NCI-H1694 treated with DMSO at 0.1 percent for 48 hours (cell line): Measurements from ENCODE around the gene DNTT.

ENCODE experiments used
- DNase-seq: peaks from one replicate; lab custom pipeline; 2025; lab: John Stamatoyannopoulos, UW

The DNTT gene

DNA sequence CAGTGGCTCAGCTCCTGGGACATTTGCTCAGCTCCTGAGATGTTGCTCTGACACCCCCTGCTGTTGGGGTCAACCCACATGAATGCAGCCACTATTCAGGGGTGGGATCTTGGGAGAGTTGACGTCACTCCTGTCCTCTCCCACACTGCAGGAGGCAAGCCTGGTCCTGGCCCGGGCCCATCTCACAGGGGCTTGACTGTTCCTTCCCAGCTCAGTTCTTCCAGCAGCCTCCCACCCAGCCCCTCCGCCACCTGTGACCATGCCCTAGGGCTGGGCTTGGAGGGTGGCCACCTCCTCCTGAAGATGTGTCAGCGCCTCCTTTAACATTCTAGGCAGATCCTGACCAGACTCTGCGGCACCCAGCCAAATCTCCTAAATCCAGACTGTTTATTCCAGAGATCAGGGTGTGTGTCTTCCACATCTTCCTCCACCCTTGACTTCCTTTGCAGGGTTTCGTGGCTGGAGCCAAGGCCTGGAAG is 73.6 kb downstream of the DNTT start:
- no peak for DNase-seq

DNA sequence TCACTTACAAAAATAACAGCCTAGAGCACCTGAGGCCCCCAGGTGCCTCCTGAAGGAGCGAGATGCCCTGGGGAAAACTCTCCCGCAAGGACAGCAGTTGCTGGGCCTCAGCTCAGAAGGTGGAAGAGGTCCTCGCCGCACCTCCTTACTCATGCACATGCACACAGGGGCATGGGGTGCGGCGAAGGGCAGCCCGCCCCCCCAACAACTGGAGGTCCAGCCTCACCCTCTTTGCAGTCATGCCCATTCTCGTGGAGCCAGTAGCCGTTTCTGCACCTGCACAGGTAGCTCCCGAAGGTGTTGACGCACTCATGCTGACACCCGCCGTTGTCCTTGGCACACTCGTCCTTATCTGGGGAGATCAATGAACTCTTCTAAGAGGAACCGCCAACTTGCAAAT is 74.5 kb downstream of the DNTT start:
- no peak for DNase-seq

DNA sequence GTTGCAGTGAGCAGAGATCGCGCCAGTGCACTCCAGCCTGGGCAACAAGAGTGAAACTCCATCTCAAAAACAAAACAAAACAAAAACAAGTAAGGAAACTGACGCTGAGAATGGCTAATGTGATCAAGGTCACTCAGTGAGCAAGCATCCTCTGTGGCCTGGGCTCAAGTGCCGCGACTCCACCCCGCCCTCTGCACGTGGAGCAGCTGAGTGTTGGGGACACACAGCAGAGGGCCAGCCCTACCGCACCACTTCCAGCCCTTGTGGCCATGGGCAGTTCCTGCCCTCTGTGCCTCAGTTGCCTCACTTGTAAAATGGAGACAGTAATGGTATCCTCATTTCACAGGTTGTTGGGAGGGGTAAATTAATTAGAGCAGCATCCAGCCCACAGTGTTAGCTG is 75.5 kb downstream of the DNTT start:
- DNase-seq = no peak

DNA sequence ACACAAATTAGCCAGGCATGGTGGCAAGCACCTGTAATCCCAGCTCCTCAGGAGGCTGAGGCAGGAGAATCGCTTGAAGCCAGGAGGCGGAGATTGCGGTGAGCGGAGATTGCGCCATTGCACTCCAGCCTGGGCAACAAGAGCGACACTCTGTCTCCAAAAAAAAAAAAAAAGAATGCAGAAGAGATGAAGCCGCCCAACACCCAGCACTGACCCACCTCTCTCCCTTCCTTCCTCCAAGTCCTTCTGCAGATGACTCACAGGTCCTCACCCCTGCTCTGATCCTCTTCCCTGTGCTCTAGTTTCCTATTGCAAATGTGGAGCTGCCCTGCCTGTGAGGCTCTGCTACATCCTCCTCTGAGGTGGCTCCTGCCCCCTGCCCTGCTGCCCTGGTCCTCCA is 76.6 kb downstream of the DNTT start:
- DNase-seq = no peak

DNA sequence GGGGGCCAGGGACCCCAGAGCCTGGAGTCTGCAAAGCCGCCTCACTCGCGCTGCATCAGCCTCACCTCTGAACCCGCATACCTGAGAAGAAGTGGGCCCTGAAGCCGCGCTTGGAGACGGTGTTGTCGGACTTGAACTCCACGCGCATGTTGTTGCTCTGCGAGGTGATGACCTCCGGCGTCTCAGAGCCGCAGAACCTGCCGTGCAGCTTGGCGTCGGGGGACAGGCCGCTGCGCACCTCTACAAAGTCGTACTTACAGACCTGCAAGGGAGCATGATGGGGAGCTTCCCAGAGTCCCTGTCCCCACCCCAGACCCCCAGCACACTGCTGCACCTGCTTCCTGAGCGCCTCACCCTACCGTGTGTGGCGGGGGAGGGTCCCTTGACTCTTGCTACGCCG is 80.3 kb downstream of the DNTT start:
- DNase-seq = no peak

DNA sequence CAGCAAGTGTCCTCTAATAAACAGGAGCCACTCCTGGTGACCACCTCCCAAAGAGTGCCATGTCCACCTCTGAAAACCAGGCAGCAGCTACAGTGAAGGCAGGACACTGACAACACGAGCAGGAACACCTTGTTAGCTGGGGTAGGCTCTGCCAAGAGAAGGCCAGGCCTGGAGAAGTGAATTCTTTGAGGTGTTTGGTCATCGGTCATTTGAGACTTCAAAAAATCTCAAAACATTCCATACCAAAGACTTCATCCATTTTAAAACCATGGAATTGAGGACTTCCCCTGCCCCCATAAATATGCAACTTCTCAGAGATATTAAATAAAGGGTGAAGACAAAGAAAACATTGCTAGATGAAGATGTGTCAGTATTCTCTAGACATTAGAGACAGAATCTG is 82.9 kb downstream of the DNTT start:
- no peak for DNase-seq

DNA sequence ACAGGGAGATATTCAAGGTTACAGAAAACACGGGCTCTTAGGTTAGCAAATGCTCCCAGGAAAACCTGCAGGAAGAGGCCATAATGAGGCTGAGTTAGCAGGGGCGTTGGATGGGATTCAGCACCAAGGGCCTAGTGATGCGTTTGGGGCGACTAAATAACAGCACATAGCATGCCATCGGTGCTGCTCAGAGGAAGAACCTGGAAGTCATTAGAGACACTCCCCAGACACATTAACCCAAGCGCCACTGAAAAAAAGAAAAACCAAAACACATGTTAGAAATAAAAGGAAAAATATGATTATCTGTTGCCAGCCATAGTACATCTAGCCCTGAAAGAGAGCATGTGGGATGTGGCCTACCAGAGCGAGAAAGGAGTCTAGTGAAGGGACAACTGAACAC is 83.4 kb downstream of the DNTT start:
- no peak for DNase-seq
